D721Med (cell line): ENCODE measurements around the gene ZSWIM8.

ENCODE experiments used
- DNase-seq: peaks from one replicate; pipeline ENCODE4 v3.0.0; 2011; ENCODE audit warnings: low spot score; ENCODE audit not compliant: insufficient read length
- FAIRE-seq: peaks from 2 replicates; lab custom pipeline; 2011; peaks lifted over from hg19 to GRCh38; lab: Jason Lieb, UNC
- CTCF ChIP-seq: IDR thresholded peaks from 2 replicates; pipeline ENCODE4 v1.5.1; 2012; ENCODE audit warnings: mild to moderate bottlenecking, control low read depth; ENCODE audit not compliant: insufficient read depth; ENCODE audit errors: missing control alignments

The ZSWIM8 gene

GRCh38 chr10:73799899-73800559 lies 14.6 kb downstream of the ZSWIM8 start:
- DNase-seq (no peak), FAIRE-seq (no peak)
- TF ChIP-seq CTCF, result no peak

GRCh38 chr10:73800560-73801252 lies 15.3 kb downstream of the ZSWIM8 start:
- FAIRE-seq, result no peak
- no peak for DNase-seq
- TF ChIP-seq CTCF, result no peak

GRCh38 chr10:73801253-73801590 lies 15.8 kb downstream of the ZSWIM8 start:
- no peak for DNase-seq
- FAIRE-seq, result no peak

GRCh38 chr10:73802276-73802991 lies 17.0 kb downstream of the ZSWIM8 start:
- FAIRE-seq, result no peak

More at GRCh38 chr10:73801253-73801590, 15.8 kb downstream of the ZSWIM8 start:
- TF ChIP-seq CTCF, result no peak

GRCh38 chr10:73803680-73804286 lies 18.4 kb downstream of the ZSWIM8 start:
- TF ChIP-seq CTCF, result no peak
- FAIRE-seq, result no peak
- DNase-seq, result no peak

More at GRCh38 chr10:73802276-73802991, 17.0 kb downstream of the ZSWIM8 start:
- no peak for DNase-seq
- no peak for TF ChIP-seq CTCF

- FAIRE-seq, result no peak
Measured at GRCh38 chr10:73806176-73806950, 21.0 kb downstream of the ZSWIM8 start.

More at GRCh38 chr10:73806176-73806950, 21.0 kb downstream of the ZSWIM8 start:
- DNase-seq, result no peak
- no peak for TF ChIP-seq CTCF
